NCI-H345 (cell line): ENCODE measurements around the gene PRKAR2A.
"Not testable (repeated sequence)": the region's sequence is repeated elsewhere in the genome, so short reads cannot be mapped to it uniquely, and the experiment has no call there.

Source experiments
- DNase-seq: peaks from one replicate; lab custom pipeline; 2025; lab: John Stamatoyannopoulos, UW

The PRKAR2A gene

DNA sequence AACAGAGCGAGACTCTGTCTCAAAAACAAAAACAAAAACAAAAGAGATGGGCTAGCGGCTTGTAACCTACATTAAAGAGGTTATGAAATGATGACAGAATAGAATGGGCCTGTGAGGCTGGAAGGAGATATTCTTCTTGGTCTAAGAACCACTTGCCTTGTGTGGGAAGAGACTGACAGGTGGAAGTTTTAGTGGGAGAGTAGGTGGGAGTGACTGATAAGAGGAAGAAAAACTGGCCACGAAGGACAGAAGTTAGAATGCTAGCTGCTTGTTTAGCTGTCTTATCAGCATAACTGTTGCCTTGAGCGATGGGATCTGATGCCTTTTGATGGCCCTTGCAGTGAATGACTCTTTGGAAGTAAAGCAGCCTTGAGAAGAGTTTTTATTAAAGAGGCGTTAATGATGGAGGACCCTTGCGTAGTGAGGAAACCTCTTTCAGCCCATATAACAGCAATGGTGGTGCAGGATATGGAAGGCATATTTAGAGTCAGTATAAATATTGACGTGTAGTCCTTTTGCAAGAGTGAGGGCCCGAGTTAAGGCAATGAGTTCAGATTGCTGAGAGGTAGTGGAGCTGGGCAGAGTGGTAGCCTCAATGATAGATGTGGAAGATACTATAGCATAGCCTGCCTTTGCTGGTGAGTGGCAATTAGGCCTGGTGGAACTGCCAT is 122.4 kb downstream of the PRKAR2A start:
- not testable (repeated sequence) for DNase-seq

GRCh38 chr3:48723725-48724124 is 123.9 kb downstream of the PRKAR2A start:
- no peak for DNase-seq

GRCh38 chr3:48723293-48723692 is 124.4 kb downstream of the PRKAR2A start:
- DNase-seq = not testable (repeated sequence)

- DNase-seq = peak; percentile 97
Measured at GRCh38 chr3:48716982-48717746, 130.5 kb downstream of the PRKAR2A start, which contains the start of gene IP6K2. TSS of gene IP6K2 (minus strand) at chr3:48717221. CDS start at chr3:48695291, 21,930 bp downstream.

GRCh38 chr3:48716508-48716981 is 131.1 kb downstream of the PRKAR2A start:
- DNase-seq = no peak

- no peak for DNase-seq
Measured at GRCh38 chr3:48715174-48715800, 132.4 kb downstream of the PRKAR2A start.

DNA sequence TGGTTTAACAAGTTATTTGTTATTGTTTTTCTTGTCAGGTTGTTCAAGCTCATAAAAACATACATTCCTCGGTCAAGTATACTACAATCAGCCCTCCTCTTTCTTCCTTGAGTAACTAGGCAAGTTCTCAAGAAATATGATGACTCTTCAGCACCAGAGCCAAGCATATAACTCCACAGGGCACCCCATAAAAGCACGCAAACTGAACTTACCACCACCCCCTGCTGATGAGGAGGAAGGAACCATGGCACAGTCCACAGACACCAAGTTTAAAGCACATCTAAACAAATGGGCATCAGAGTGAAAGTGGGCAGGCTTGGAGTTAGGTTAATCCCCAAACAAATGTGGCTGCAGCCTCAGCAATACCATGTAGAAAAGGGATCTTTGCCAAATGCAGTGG is 135.9 kb downstream of the PRKAR2A start:
- DNase-seq = no peak

DNA sequence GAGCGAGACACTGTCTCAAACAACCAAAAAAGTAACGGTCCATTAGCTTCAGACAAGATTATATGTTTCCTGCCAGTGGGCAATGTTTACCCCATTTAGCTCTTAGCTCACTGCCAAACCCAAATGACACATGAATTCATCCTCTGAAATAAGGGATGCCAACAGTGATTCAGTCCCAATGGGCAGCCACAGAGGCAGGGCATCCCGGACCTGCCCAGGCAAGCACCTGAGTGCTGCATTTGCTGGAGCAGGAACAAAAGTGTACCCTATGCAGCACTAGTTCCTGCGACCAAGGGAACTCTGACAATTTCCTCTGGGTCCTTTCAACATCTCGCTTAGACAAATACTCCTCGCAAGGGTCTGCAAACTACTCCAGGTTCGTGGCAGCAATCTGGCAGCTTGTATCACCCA is 138.6 kb downstream of the PRKAR2A start:
- DNase-seq = no peak

DNA sequence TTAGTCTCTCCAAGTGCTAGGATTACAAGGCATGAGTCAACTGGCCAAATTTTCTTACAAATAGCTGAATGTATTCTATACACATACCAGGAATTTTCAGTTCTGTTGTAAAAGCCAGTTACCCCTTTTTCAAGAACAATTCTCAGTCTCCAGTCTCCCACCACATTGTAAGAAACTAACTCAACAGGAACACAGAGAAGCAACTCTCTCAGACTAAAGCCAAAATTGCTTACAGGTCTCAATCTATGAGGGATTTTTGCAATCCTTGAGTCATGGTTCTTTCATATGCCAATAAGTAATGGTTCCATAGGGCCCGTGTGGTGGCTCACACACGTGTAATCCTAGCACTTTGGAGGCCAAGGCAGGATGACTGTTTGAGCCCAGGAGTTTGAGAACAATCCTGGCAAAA is 139.2 kb downstream of the PRKAR2A start:
- DNase-seq = no peak

GRCh38 chr3:48707157-48707556 is 140.5 kb downstream of the PRKAR2A start:
- no peak for DNase-seq

DNA sequence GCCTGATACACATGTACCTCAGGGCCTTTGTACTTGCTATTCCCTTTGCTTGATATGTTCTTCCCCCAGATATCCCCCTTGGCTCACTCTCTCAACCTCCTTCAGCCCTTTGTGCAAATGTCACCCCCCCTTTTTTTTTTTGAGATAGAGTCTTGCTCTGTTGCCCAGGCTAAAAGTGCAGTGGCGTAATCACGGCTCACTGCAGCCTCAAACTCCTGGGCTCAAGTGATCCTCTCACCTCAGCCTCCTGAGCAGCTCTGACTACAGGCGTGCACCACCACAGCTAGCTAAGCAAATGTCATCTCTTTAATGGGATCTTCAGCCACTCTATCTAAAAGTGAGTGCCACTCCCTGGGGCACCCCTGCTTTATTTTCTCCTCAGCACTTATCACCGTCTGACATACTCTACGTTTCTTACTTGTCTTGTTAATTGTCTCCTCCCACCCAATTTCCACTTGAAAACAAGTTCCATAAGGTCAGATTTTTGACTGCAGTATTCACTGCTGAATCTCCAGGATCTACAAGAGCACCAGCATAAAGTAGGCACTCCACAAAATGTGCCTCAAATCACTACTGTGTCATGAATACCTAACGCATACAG is 145.3 kb downstream of the PRKAR2A start:
- DNase-seq = no peak

GRCh38 chr3:48700731-48701405 is 146.8 kb downstream of the PRKAR2A start:
- no peak for DNase-seq

- DNase-seq = no peak
Measured at GRCh38 chr3:48698891-48699290, 148.8 kb downstream of the PRKAR2A start.

- no peak for DNase-seq
Measured at GRCh38 chr3:48697952-48698351, 149.7 kb downstream of the PRKAR2A start.

DNA sequence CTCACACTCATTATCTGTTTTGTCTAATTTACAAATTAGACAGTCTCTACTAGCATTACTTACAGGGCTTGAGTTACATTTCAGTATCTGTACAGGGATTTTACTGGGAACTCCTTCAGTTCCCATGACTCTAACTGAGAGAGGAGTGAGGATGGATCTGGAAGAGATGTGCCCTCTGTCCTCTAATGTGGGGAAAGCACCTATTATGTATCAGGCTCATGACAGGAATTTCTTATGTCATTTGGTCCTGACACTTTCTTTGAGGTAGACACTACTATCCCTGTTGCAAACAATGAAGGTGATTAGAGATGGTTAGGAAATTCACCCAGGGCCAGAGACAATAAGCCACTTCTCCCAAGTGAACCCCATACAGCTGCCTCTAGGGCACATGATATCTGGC is 151.1 kb downstream of the PRKAR2A start:
- no peak for DNase-seq
